ENCODE measurements around the gene SUPT3H.

DNA sequence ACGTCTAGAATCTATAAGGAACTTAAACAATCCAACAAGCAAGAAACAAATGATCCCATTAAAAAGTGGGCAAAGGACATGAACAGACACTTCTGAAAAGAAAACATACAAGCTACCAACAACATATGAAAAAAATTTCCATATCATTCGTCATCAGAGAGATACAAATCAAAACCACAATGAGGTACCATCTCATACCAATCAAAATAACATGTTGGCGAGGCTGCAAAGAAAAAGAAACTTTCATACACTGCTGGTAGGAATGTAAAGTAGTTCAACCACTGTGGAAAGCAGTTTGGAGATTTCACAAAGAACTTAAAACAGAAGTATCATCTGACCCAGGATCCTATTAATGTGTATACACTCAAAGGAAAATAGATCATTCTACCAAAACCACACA lies 293.5 kb downstream of the SUPT3H start:
- TF ChIP-seq CTCF (optimal IDR thresholded peaks at IDR 0.05 in 1 of 3, IDR thresholded peaks at IDR 0.05 in 1 of 3, conservative IDR thresholded peaks at IDR 0.05 in 1 of 3; ENCODE audit: extremely low read depth in 1 of 3, insufficient read depth in 2 of 3, low read length in 3 of 3) (no peak), EZH2 (IDR thresholded peaks at IDR 0.05; ENCODE audit: low read length) (no peak)
